Measurements from ENCODE around the gene TMEM97. TPM values are rescaled to one million over a fixed set of nuclear protein-coding genes. Genes with fewer than 3 reads are reported as not detected.

TMEM97 gene
- total RNA-seq, 2 experiments from 2014 or later = 2.6 to 3.7 TPM

DNA sequence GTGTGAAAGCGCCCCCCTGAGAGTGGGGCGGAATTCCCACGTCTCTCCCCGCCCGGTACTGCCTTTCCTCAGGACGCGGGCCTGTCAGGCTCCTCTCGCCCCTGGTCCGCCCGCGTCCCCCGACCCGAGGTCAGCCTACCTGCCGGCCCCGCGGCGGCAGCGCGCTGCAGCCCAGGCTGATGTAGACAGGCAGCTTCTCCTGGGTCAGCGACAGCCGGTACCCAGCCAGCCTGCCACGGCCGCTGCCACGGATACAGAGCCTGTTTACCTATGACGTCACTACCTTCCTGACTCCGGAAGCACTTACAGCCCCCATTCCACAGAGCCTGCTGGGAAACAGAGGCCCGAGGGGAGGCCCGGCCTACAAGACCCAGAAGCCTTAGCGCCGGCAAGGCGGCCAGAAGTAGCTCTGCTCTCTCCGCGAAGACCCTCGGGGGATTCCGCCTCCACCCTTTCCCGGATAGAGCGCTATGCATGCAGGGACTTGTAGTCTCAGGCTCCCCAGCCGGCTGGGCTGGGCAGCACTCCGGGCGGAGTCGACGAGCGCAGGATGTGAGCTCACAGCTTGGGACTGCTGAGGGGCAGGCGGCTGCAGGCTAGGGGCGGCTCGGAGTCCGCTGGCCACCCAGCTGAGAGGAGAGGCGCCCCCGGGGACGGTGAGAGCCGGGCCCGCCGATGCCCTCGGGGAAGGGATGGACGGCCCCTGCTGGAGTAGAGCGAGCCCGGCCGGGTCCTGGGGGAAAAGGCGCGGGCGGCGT lies 16.4 kb downstream of the TMEM97 start, which contains the start of the genes IFT20 and TNFAIP1:
IFT20 (minus strand) TSS at position 272 of the 758 bp plus-strand sequence. CDS start 3,487 bp downstream, outside the sequence.
TNFAIP1 (plus strand) TSS at position 561 of the 758 bp plus-strand sequence. CDS start 3,761 bp downstream, outside the sequence.
- Histone ChIP-seq H3K9me3 (ENCODE audit: control insufficient read depth in 1 of 2, insufficient read depth in 1 of 2, low read length in 2 of 2) (peaks cover 0 to 3% of the 10 kb centered on the region in 2 experiments), H3K27me3 (ENCODE audit: control insufficient read depth in 1 of 2, insufficient read depth in 2 of 2, low read length in 2 of 2) (no peaks in the 10 kb centered on the region), H3K4me1 (ENCODE audit: insufficient read depth, low read length) (peaks cover 38% of the 10 kb centered on the region), H3K27ac (ENCODE audit: low read depth in 1 of 2, low read length in 2 of 2) (peak within 1 kb of the TSS; percentile 87 to 91), H3K4me3 (ENCODE audit: low read length) (peak within 1 kb of the TSS; percentile 92), H3K36me3 (ENCODE audit: insufficient read depth, low read length) (peaks cover 37% of the 10 kb centered on the region)
- intact Hi-C loops (cut with DNase I, micrococcal nuclease) = loop anchor here (1.0 to 10.0 kb wide), 7 partner anchors 16 to 617 kb away; partner anchors contain the start of genes TMEM97 (in 2 of the 2), BLTP2 (in 1 of the 2), FAM222B (in 1 of the 2) and NLK (in 1 of the 2)
- Mint-ChIP-seq H3K9me3 (no peaks in the 10 kb centered on the region), H3K27me3 (no peaks in the 10 kb centered on the region), H3K4me1 (ENCODE audit: low read depth) (peaks cover 56% of the 10 kb centered on the region), H3K4me3 (peak within 1 kb of the TSS; percentile 98), H3K36me3 (ENCODE audit: low read depth) (peaks cover 37% of the 10 kb centered on the region), H3K27ac (peak within 1 kb of the TSS; percentile 88)
- DNase-seq = peak; percentile 92 to 100 (median 96)
- ChIA-PET CTCF (interaction anchor here (0.9 to 2.3 kb wide), 6 partner anchors 16 to 102 kb away, joined by 3 to 15 read pairs (median 4); partner anchors contain the start of genes POLDIP2 and TMEM97), POLR2A (interaction anchor here (0.6 to 2.5 kb wide), 21 partner anchors 10 to 958 kb away, joined by 3 to 118 read pairs (median 6); partner anchors contain the start of genes BLTP2, LYRM9, NUFIP2 and PHF12)
- TF ChIP-seq CTCF (IDR thresholded peaks at IDR 0.05) = no peak
- ATAC-seq (ENCODE audit: poor library complexity) = peak; percentile 95

DNA sequence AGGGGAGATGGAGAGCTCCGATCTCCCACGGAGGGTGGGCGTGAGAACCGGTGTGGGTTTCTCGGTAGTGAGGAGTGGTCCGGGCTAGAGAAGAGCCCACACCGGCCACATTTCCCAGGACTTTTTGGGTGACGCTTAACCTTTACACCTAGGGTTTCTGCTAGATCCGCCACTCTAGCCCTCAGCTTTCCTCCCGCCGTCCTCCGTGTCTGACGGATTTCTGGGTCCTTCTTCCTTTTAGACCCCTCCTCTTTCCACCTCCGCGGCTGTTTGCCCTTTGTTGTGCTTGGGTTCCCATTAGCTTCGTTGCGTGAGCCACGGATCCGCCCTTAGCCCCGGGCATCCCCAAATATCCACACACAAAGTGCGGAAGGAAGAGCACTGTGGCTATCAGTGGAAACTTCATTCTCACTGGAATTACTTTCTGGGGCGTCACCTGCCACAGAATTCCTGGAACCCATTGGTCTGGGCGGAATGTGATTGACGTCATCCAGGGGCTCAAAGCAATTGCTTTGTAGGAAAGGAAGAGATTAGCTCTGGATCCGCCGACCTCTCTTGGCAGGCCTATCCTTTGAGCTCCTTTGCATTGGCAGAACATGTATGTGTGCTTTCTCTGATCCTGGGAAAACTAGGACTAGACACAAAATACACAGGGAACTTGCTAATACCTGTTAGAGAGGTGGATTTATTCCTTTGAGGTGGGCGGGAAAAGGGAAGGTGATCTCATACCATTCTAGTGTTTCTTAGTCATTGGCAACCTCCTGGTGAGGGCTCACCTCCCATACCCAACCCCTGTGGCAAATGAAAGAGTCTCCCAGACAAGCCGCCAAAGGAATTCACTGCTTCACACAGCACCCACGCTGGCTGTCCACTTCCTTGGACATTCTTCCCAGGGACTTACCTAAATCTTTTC lies 17.2 kb downstream of the TMEM97 start:
- H3K9me3 Mint-ChIP-seq = no peaks in the 10 kb centered on the region
- peaks cover 56% of the 10 kb centered on the region for H3K4me1 Mint-ChIP-seq (ENCODE audit: low read depth)
- H3K4me1 ChIP-seq (ENCODE audit: insufficient read depth, low read length) = peaks cover 38% of the 10 kb centered on the region
- H3K4me3 Mint-ChIP-seq = peak overlapping the region; percentile 98
- ATAC-seq (ENCODE audit: poor library complexity) (no peak), DNase-seq (peak in 5 of 14 experiments; percentile 5 to 60 (median 31))
- POLR2A ChIA-PET = interaction anchor here (0.6 to 2.5 kb wide), 19 partner anchors 11 to 616 kb away, joined by 3 to 118 read pairs (median 6); partner anchors contain the start of genes BLTP2, LYRM9, PHF12 and POLDIP2
- intact Hi-C loops (cut with DNase I, micrococcal nuclease) = loop anchor here (1.0 to 10.0 kb wide), 7 partner anchors 17 to 617 kb away; partner anchors contain the start of genes POLDIP2 (in 2 of the 2), TMEM97 (in 2 of the 2), BLTP2 (in 1 of the 2) and FAM222B (in 1 of the 2)
- peak overlapping the region; percentile 87 to 91 for H3K27ac ChIP-seq (ENCODE audit: low read depth in 1 of 2, low read length in 2 of 2)
- H3K36me3 ChIP-seq (ENCODE audit: insufficient read depth, low read length) = peaks cover 37% of the 10 kb centered on the region
- peak overlapping the region; percentile 88 for H3K27ac Mint-ChIP-seq
- CTCF ChIA-PET = interaction anchor here (0.9 to 2.3 kb wide), 5 partner anchors 17 to 103 kb away, joined by 3 to 15 read pairs (median 5); partner anchors contain the start of genes POLDIP2 and TMEM97
- peaks cover 38% of the 10 kb centered on the region for H3K36me3 Mint-ChIP-seq (ENCODE audit: low read depth)
- H3K27me3 ChIP-seq (ENCODE audit: control insufficient read depth in 1 of 2, insufficient read depth in 2 of 2, low read length in 2 of 2) = no peaks in the 10 kb centered on the region
- H3K27me3 Mint-ChIP-seq = no peaks in the 10 kb centered on the region
- peaks cover 0 to 3% of the 10 kb centered on the region in 2 experiments for H3K9me3 ChIP-seq (ENCODE audit: control insufficient read depth in 1 of 2, insufficient read depth in 1 of 2, low read length in 2 of 2)
- TF ChIP-seq CTCF (IDR thresholded peaks at IDR 0.05) = no peak
- peak overlapping the region; percentile 92 for H3K4me3 ChIP-seq (ENCODE audit: low read length)

Measured in CD4-positive, alpha-beta T cell (primary cell).